Brain microvascular endothelial cell (primary cell): ENCODE results near the gene JAG2.
A peak's percentile ranks its signal among the peaks of the same experiment; 100 is the strongest.

Experiments
- DNase-seq: peaks from one replicate; pipeline ENCODE4 v3.0.0-alpha.2; 2020
- H3K27ac ChIP-seq: fragments of 250-450 bp; sonication (Bioruptor Pico); 2 replicates; pipeline ENCODE4 v1.5.1; 2020; ENCODE audit warnings: mild to moderate bottlenecking, moderate library complexity
- H3K27me3 ChIP-seq: fragments of 250-450 bp; sonication (Bioruptor Pico); replicated peaks from 2 replicates; pipeline ENCODE4 v1.5.1; 2020; ENCODE audit warnings: mild to moderate bottlenecking
- H3K36me3 ChIP-seq: fragments of 250-450 bp; sonication (Bioruptor Pico); replicated peaks from 2 replicates; pipeline ENCODE4 v1.5.1; 2020; ENCODE audit warnings: mild to moderate bottlenecking
- H3K4me3 ChIP-seq: 2 replicates; pipeline ENCODE4 v1.5.1; 2011; ENCODE audit warnings: low read depth, mild to moderate bottlenecking, control low read depth, low read length, moderate library complexity
- CTCF ChIP-seq: IDR thresholded peaks from 2 replicates; pipeline ENCODE4 v1.5.1; 2011; ENCODE audit warnings: low read depth, mild to moderate bottlenecking, moderate library complexity, low read length, control low read depth, inconsistent platforms; ENCODE audit errors: missing control alignments
- in situ Hi-C: cut with HindIII; loops from 2 replicates; pipeline ENCODE4 v1.10.0; 2017; ENCODE audit warnings: low sequenced_read_pairs, low pct_ligation_motif_present

JAG2 gene

GRCh38 chr14:105168979-105169507 lies 467 bp upstream of the JAG2 start:
- H3K27me3 ChIP-seq = peaks cover 17% of the 10 kb centered on the region
- DNase-seq = no peak
- no peak overlapping the region for H3K4me3 ChIP-seq
- peak; percentile 60 for TF ChIP-seq CTCF
- H3K27ac ChIP-seq = no peak overlapping the region
- H3K36me3 ChIP-seq = no peaks in the 10 kb centered on the region
- in situ Hi-C loops = no loop called here

GRCh38 chr14:105168093-105168420 lies 519 bp downstream of the JAG2 start:
- Histone ChIP-seq H3K27ac (no peak overlapping the region), H3K27me3 (peaks cover 17% of the 10 kb centered on the region), H3K4me3 (no peak overlapping the region), H3K36me3 (no peaks in the 10 kb centered on the region)
- in situ Hi-C loops = no loop called here
- TF ChIP-seq CTCF = no peak
- DNase-seq = no peak

GRCh38 chr14:105167303-105168092 lies 1.1 kb downstream of the JAG2 start:
- Histone ChIP-seq H3K36me3 (no peaks in the 10 kb centered on the region), H3K4me3 (no peak overlapping the region), H3K27me3 (peaks cover 17% of the 10 kb centered on the region), H3K27ac (no peak overlapping the region)
- in situ Hi-C loops = no loop called here
- no peak for DNase-seq
- TF ChIP-seq CTCF = no peak

- TF ChIP-seq CTCF = no peak
- Histone ChIP-seq H3K27me3 (peaks cover 17% of the 10 kb centered on the region), H3K36me3 (no peaks in the 10 kb centered on the region), H3K27ac (no peak overlapping the region), H3K4me3 (no peak overlapping the region)
- DNase-seq = no peak
- in situ Hi-C loops = no loop called here
Measured at GRCh38 chr14:105166571-105167302, 1.8 kb downstream of the JAG2 start.

- Histone ChIP-seq H3K27me3 (peaks cover 17% of the 10 kb centered on the region), H3K27ac (no peak overlapping the region), H3K4me3 (no peak overlapping the region), H3K36me3 (no peaks in the 10 kb centered on the region)
- no peak for DNase-seq
- in situ Hi-C loops = no loop called here
- TF ChIP-seq CTCF = no peak
Measured at GRCh38 chr14:105165761-105166485, 2.7 kb downstream of the JAG2 start.
